ENCODE measurements around the gene MEIOB. TPM values are rescaled to one million over a fixed set of nuclear protein-coding genes. Genes with fewer than 3 reads are reported as not detected.

Gene MEIOB
- total RNA-seq, 1 experiment from 2014 or later, result 1.3 TPM

- H4K5ac ChIP-seq (ENCODE audit: insufficient read length, low read depth, low read length), result no peak overlapping the region
These were observed 83.8 kb downstream of the MEIOB start for GRCh38 chr16:1788095-1788707.

More at GRCh38 chr16:1788095-1788707, 83.8 kb downstream of the MEIOB start:
- H3K27me3 Mint-ChIP-seq (ENCODE audit: low read depth), result no peaks in the 10 kb centered on the region
- H3K9me3 Mint-ChIP-seq, result no peaks in the 10 kb centered on the region
- H3K18ac ChIP-seq (ENCODE audit: insufficient read length, low read depth, low read length), result no peak overlapping the region
- no peak overlapping the region for H3K23ac ChIP-seq (ENCODE audit: insufficient read length, low read depth, low read length)
- no peak overlapping the region for H4K8ac ChIP-seq (replicated peaks; ENCODE audit: insufficient read length, low read depth, low read length)
- no peak overlapping the region for H3K9ac ChIP-seq (ENCODE audit: extremely low read depth, insufficient read length, low read length)
- H3K23me2 ChIP-seq (ENCODE audit: insufficient read length, low read depth, low read length, poor library complexity, severe bottlenecking), result no peaks in the 10 kb centered on the region
- no peak overlapping the region for H3K56ac ChIP-seq (ENCODE audit: insufficient read length, low read depth, low read length)
- peaks cover 5% of the 10 kb centered on the region for H3K79me1 ChIP-seq (ENCODE audit: insufficient read depth, low read depth, low read length, poor library complexity, severe bottlenecking)
- H3K36me3 Mint-ChIP-seq (ENCODE audit: insufficient read depth in 1 of 3, low read depth in 3 of 3), result peaks cover 5 to 17% (median 14%) of the 10 kb centered on the region in 3 experiments; a peak in 6 of 7 replicates
- no peaks in the 10 kb centered on the region for H3K27me3 ChIP-seq (ENCODE audit: insufficient read depth, low read length)
- no peak overlapping the region for H2BK20ac ChIP-seq (ENCODE audit: low read depth, low read length, poor library complexity, severe bottlenecking)
- H3K4ac ChIP-seq (ENCODE audit: low read depth, low read length), result no peak overlapping the region
- peaks cover 0 to 5% of the 10 kb centered on the region in 2 experiments; a peak in 1 of 4 replicates for H3K4me1 Mint-ChIP-seq
- no peak overlapping the region for H2AK5ac ChIP-seq (ENCODE audit: insufficient read length, low read length)
- H3K14ac ChIP-seq (ENCODE audit: insufficient read depth, low read length), result no peak overlapping the region
- H4K91ac ChIP-seq (ENCODE audit: insufficient read length, low read depth, low read length), result no peak overlapping the region
- H3K4me2 ChIP-seq (ENCODE audit: insufficient read depth, insufficient read length, low read length), result no peak overlapping the region
- H3K4me1 ChIP-seq (ENCODE audit: insufficient read depth, low read length), result no peaks in the 10 kb centered on the region; the same call in 1 of the 2 replicates
- H3K79me2 ChIP-seq (ENCODE audit: insufficient read depth, low read length), result peaks cover 8% of the 10 kb centered on the region; the same call in 1 of the 2 replicates
- H2AFZ ChIP-seq (ENCODE audit: low read length), result no peak overlapping the region
- TF ChIP-seq, protein P1, sequence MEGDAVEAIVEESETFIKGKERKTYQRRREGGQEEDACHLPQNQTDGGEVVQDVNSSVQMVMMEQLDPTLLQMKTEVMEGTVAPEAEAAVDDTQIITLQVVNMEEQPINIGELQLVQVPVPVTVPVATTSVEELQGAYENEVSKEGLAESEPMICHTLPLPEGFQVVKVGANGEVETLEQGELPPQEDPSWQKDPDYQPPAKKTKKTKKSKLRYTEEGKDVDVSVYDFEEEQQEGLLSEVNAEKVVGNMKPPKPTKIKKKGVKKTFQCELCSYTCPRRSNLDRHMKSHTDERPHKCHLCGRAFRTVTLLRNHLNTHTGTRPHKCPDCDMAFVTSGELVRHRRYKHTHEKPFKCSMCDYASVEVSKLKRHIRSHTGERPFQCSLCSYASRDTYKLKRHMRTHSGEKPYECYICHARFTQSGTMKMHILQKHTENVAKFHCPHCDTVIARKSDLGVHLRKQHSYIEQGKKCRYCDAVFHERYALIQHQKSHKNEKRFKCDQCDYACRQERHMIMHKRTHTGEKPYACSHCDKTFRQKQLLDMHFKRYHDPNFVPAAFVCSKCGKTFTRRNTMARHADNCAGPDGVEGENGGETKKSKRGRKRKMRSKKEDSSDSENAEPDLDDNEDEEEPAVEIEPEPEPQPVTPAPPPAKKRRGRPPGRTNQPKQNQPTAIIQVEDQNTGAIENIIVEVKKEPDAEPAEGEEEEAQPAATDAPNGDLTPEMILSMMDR (conservative IDR thresholded peaks at IDR 0.05), result no peak
- H2BK5ac ChIP-seq (ENCODE audit: insufficient read length, low read length), result no peak overlapping the region
- no peak for DNase-seq
- H2BK15ac ChIP-seq (ENCODE audit: low read depth, low read length), result no peak overlapping the region
- H3K27ac ChIP-seq (ENCODE audit: insufficient read length, low read depth, low read length), result no peak overlapping the region
- no peaks in the 10 kb centered on the region for H3K9me3 ChIP-seq (ENCODE audit: control insufficient read depth, low read depth, low read length)
- no peak overlapping the region for H3K27ac Mint-ChIP-seq
- WGBS (ENCODE audit: extremely low coverage, insufficient read length, low lambda C conversion rate), result no CpG with 5 or more reads among the region's 38 CpGs
- H4K20me1 ChIP-seq (ENCODE audit: control insufficient read depth, insufficient read depth, insufficient read length), result no peaks in the 10 kb centered on the region
- H3T11ph ChIP-seq (ENCODE audit: low read length), result no peak overlapping the region
- no peak overlapping the region for H2BK120ac ChIP-seq (ENCODE audit: low read depth, low read length, poor library complexity, severe bottlenecking)
- H2BK12ac ChIP-seq (ENCODE audit: insufficient read length, low read depth, low read length), result no peak overlapping the region
- H3K4me3 Mint-ChIP-seq, result no peak overlapping the region

Measured in H9 (cell line).